ENCODE measurements around the gene ARHGAP9.
"Not testable (repeated sequence)": the region's sequence is repeated elsewhere in the genome, so short reads cannot be mapped to it uniquely, and the experiment has no call there.

Gene ARHGAP9

GRCh38 chr12:57517187-57517586 lies 37.5 kb upstream of the ARHGAP9 start:
- DNase-seq = no peak

DNA sequence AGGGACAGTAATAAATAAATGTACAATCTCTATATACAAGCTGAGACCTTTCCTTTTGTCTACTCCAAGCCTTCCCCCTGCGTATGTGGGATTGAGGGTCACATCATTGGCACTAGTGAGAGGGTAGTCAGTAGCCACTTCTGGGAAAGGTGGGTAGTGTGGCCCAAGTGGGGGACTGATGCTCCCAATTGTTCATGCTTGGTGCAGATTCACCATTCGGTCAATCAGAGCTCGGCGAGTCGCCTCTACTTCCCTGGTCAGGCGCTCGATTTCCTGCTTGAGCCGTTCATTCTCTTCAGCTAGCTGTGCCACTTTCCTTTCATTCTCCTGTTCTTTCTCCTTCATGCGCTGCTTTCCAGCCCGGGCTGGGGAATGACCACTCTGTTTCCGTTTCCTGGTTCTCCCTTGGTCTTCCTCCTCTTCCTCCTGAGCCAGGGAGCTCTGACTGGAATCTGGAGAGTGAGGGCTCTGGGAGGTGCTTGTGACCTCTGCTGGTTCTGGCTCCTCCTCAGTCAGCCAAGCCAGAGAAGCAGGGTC lies 37.0 kb upstream of the ARHGAP9 start:
- no peak for DNase-seq

GRCh38 chr12:57515934-57516541 lies 36.4 kb upstream of the ARHGAP9 start:
- no peak for DNase-seq

DNA sequence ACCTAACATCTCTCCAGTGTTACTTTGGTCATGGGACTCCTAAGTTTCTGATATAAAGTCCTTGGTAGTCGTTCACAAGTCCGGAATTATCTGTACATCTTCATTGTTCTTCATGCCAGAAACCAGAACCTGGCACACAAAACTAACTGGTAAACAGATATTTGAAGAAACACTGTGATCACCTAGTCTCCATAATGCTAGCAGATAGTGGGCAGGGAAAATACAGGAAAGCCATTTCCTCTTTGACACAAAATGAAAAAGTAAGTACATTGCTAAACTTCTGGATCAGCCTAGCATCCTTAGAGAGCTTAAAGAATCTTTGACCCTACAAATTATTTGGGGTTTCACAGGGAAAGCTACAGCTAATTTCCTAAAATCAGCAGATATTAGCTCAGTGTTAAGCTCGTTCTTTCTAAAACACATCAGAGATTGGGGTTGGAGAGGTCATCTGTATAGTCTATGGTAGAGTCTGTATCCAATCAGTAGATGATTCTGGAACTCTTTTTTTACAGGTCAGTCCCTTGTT lies 35.8 kb upstream of the ARHGAP9 start:
- DNase-seq = no peak

DNA sequence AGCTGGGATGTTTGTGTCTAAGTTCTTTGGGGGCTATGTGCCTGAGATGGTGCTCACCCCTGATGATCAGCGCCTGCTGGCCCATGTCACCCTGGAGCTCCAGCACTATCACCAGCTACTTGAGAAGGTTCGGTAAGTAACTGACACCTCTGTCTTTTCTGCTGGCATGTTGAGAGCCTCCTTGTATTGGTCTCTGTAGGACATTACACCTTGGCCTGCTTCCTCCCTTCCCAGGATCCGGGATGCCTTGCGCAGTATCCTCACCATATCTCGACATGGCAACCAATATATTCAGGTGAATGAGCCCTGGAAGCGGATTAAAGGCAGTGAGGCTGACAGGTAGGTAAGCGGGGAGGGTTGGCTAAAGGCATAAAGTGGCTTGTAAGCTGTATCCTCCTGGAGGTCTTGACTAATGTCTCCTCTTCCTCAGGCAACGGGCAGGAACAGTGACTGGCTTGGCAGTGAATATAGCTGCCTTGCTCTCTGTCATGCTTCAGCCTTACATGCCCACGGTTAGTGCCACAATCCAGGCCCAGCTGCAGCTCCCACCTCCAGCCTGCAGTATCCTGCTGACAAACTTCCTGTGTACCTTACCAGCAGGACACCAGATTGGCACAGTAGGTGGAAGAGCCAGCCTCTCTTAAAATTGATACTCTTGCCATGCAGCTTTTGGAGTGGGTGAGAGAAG lies 35.2 kb upstream of the ARHGAP9 start:
- no peak for DNase-seq

- DNase-seq = not testable (repeated sequence)
Measured at GRCh38 chr12:57514246-57514645, 34.6 kb upstream of the ARHGAP9 start.

GRCh38 chr12:57513677-57514076 lies 34.0 kb upstream of the ARHGAP9 start:
- DNase-seq = not testable (repeated sequence)

DNA sequence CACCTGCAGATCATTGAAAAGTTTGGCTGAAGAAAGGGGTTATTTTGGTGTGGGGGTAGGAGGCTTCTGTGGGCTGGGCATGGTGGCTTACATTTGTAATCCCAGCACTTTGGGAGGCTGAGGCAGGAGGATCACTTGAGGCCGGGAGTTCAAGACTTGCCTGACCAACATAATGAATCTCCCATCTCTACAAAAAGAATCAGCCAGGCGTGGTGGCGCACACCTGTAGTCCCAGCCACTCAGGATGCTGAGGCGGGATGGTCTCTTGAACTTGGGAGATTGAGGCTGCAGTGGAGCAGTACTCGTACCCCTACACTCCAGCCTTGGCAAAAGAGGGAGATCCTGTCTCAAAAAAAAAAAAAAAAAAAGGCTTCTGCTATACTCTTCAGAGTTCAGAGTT lies 33.6 kb upstream of the ARHGAP9 start:
- no peak for DNase-seq

GRCh38 chr12:57512665-57513064 lies 33.0 kb upstream of the ARHGAP9 start:
- no peak for DNase-seq

DNA sequence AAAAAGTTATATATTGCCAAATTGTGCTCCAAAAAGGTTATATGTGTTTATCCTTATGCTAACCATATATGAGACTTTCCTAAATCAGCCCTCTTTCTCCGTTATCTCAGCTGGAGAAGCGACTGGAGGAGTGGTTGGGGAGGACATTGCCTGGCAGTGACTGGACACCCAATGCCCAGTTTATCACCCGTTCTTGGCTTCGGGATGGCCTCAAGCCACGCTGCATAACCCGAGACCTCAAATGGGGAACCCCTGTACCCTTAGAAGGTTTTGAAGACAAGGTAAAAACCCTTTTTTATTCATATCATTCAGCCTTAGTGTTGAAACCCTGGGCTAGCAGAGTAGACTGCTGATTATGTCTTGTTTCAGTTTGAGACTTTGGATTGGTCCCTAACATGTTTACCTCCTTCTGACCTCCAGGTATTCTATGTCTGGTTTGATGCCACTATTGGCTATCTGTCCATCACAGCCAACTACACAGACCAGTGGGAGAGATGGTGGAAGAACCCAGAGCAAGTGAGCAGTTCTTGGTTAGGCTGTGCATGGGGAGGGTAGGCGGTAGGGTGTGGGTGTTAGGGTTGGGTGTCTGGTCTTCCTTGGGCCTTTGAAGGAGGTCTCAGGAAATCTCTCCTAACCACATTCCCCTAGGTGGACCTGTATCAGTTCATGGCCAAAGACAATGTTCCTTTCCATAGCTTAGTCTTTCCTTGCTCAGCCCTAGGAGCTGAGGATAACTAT lies 32.1 kb upstream of the ARHGAP9 start:
- no peak for DNase-seq

- no peak for DNase-seq
Measured at GRCh38 chr12:57511161-57511560, 31.5 kb upstream of the ARHGAP9 start.

DNA sequence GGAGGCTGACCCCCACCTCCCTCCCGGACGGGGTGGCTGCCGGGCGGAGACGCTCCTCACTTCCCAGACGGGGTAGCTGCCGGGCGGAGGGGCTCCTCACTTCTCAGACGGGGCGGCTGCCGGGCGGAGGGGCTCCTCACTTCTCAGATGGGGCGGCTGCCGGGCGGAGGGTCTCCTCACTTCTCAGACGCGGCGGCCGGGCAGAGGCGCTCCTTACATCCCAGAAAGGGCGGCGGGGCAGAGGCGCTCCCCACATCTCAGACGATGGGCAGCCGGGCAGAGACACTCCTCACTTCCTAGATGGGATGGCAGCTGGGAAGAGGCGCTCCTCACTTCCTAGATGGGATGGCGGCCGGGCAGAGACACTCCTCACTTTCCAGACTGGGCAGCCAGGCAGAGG lies 28.1 kb upstream of the ARHGAP9 start:
- not testable (repeated sequence) for DNase-seq

DNA sequence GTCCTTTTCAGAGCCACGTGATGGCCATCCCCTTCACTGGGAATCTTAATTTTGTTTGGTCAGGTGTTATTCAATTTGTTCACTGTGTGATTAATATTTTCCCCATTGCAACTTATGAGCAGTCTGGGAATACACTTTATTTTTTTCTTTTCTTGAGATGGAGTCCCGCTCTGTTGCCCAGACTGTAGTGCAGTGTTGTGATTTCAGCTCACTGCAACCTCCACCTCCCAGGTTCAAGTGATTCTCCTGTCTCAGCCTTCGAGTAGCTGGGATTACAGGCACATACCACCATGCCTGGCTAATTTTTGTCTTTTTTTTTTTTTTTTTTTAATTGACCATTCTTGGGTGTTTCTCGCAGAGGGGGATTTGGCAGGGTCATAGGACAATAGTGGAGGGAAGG lies 26.9 kb upstream of the ARHGAP9 start:
- DNase-seq = not testable (repeated sequence)

DNA sequence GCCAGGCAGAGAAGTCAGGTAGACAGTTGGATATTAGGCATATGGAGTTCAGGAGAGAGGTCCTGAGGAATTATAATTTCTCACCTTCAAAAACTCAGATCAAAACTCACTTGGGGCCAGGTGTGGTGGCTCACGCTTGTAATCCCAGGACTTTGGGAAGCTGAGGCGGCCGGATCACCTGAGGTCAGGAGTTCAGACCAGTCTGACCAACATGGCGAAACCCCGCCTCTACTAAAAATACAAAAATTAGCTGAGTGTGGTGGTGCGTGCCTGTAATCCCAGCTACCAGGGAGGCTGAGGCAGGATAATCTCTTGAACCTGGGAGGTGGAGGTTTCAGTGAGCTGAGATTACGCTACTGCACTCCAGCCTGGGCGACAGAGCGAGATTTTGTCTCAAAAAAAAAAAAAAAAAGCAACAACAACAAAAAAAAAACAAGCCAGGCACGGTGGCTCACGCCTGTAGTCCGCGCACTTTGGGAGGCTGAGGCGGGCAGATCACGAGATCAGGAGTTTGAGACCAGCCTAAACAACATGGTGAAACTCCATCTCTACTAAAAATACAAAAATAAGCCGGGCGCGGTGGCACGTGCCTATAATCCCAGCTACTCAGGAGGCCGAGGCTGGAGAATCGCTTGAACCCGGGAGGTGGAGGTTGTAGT lies 22.8 kb upstream of the ARHGAP9 start:
- not testable (repeated sequence) for DNase-seq

- DNase-seq = no peak
Measured at GRCh38 chr12:57500213-57500612, 20.5 kb upstream of the ARHGAP9 start.

GRCh38 chr12:57498571-57498970 lies 18.9 kb upstream of the ARHGAP9 start:
- DNase-seq = no peak

DNA sequence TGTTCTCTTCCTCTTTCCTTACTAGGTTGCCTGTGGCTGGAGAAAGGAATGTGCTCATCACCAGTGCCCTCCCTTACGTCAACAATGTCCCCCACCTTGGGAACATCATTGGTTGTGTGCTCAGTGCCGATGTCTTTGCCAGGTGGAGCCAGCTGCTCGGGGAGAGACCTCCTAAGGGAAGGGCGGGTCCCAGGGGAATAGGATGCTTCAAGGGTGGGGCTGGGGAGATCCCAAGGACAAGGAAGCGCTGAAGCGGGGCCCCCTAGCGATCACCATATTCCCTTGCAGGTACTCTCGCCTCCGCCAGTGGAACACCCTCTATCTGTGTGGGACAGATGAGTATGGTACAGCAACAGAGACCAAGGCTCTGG lies 18.5 kb upstream of the ARHGAP9 start:
- DNase-seq = no peak

DNA sequence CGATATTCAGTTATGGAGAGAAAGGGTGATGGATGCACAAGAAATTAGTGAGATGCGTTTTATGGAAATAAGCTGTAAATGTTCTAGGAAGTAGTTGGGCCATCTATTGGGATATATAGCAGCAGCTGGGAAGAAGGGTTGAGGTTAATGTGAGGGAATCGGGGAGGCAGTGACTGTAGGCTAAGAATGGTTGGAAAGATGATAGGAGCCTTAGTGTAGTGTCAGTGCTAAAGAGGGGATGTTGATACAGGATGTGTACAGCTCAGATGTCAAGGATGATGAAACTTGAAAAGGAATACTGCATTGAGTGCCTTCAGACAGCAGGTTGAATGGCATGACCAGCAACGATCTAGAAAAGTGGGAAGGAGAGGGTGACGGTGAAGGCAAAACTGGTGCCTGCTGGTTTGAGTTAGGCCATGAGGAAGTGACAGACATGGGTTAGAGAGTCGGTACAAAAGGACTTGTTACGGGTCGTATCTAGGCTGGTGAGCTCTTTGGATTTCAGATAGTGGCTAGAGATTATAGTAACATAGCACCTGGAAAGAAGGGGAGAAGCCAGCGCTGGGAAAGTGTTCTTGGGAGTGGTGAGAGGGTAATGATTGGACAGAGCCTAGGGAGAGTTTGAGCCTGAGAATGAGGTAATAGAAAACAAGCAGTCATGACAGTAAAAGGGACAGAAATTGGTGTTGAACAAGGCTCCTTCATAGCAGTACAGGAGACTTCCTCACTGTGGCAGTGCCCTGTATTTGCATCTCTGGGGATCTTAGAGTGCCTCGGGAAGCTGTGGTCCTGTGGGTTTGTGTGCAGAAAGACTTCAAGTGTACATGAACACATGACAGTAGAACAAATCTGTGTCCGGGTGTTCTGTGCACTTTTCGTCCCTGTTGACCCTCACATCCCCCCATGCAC lies 17.8 kb upstream of the ARHGAP9 start:
- no peak for DNase-seq

DNA sequence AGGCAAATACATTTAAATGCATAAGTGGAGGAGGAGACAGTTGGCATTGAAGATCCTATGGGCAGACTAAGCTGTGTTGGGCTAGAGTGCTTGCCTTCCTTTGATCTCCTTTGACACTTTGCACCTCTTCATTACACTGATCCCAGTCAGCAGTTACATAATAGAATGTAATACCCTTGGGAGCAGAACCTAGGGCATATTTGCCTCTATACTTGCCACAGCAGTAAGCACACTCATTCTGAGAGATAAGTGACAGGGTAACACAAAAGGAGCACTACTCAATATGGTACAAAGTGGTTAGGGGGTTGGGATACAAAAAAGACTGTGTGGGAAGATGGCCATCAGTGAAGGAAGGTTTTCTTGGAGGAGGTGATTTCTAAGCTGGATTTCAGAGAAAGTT lies 17.2 kb upstream of the ARHGAP9 start:
- DNase-seq = no peak

DNA sequence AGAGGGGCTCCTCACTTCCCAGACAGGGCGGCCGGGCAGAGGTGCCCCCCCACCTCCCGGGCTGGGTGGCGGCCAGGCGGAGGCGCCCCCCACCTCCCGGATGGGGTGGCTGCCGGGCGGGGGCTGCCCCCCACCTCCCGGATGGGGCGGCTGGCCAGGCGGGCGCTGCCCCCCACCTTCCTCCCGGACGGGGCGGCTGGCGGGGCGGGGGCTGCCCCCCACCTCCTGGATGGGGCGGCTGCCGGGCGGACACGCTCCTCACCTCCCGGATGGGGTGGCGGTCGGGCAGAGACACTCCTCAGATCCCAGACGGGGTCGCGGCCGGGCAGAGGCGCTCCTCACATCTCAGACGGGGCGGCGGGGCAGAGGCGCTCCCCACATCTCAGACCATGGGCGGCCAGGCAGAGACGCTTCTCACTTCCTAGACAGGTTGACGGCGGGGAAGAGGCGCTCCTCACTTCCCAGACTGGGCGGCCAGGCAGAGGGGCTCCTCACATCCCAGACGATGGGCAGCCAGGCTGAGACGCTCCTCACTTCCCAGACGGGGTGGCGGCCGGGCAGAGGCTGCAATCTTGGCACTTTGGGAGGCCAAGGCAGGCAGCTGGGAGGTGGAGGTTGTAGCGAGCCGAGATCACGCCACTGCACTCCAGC lies 15.5 kb upstream of the ARHGAP9 start:
- DNase-seq = not testable (repeated sequence)

Measured in activated T-cell treated with anti-CD3 and anti-CD28 coated beads for 4 hours (primary cell).